H1 (cell line): ENCODE data around the gene RBM46. TPM values are rescaled to one million over a fixed set of nuclear protein-coding genes. Genes with fewer than 3 reads are reported as not detected.

Experiments used
- CTCF ChIA-PET: fragments of 300-600 bp; sonication (Branson Sonifier 250); formaldehyde crosslinking; loops from one replicate; lab custom pipeline; 2021; ENCODE audit not compliant: partially characterized antibody; lab: Charles Lee
- POLR2A ChIA-PET: fragments of 300-600 bp; sonication (Branson Sonifier 250); formaldehyde crosslinking; loops from one replicate; lab custom pipeline; 2021; ENCODE audit warnings: inconsistent platforms; ENCODE audit not compliant: partially characterized antibody; lab: Charles Lee
- DNase-seq, 2 experiments: peaks; one replicate each; pipeline versions ENCODE4 v3.0.0 to v3.0.0-alpha.2; 2010 to 2022; ENCODE audit warnings: low spot score in 2 of 2, low read depth in 1 of 2, mixed read lengths in 1 of 2
- FAIRE-seq: peaks from 2 replicates; lab custom pipeline; 2011; peaks lifted over from hg19 to GRCh38; lab: Jason Lieb, UNC
- H2AFZ ChIP-seq: 2 replicates; pipeline ENCODE4 v1.8.1; 2012; ENCODE audit warnings: low read length, inconsistent platforms
- H2AK5ac ChIP-seq: 2 replicates; pipeline ENCODE4 v1.6.1; 2013; ENCODE audit warnings: low read depth, low read length
- H2BK120ac ChIP-seq: replicated peaks from 2 replicates; pipeline ENCODE3; 2013; ENCODE audit warnings: low read depth, low read length, inconsistent platforms
- H2BK12ac ChIP-seq: 2 replicates; pipeline ENCODE4 v1.6.1; 2013; ENCODE audit warnings: low read depth, low read length
- H2BK15ac ChIP-seq: 2 replicates; pipeline ENCODE4 v1.6.1; 2013; ENCODE audit warnings: low read length
- H2BK20ac ChIP-seq: 2 replicates; pipeline ENCODE4 v1.6.1; 2013; ENCODE audit warnings: low read length
- H2BK5ac ChIP-seq: 2 replicates; pipeline ENCODE4 v1.6.1; 2013; ENCODE audit warnings: low read depth, low read length
- H3K14ac ChIP-seq: 2 replicates; pipeline ENCODE4 v1.6.1; 2013; ENCODE audit warnings: inconsistent platforms; ENCODE audit not compliant: insufficient read length
- H3K18ac ChIP-seq: 2 replicates; pipeline ENCODE4 v1.6.1; 2013; ENCODE audit warnings: low read length; ENCODE audit errors: extremely low read depth
- H3K23ac ChIP-seq: 2 replicates; pipeline ENCODE4 v1.6.1; 2013; ENCODE audit warnings: inconsistent platforms; ENCODE audit not compliant: insufficient read length
- H3K23me2 ChIP-seq: 2 replicates; pipeline ENCODE4 v1.6.1; 2013; ENCODE audit warnings: low read depth, low read length
- H3K27ac ChIP-seq: 2 replicates; pipeline ENCODE4 v1.6.1; 2011; ENCODE audit warnings: low read depth, low read length, inconsistent platforms
- H3K27me3 ChIP-seq, 4 experiments: replicated peaks in 1 of 4; 1 replicate in 1 of 4; 2 replicates in 3 of 4; pipeline versions ENCODE4 v1.6.1 to v1.8.1; 2011 to 2013; ENCODE audit warnings: low read length in 3 of 4, mild to moderate bottlenecking in 3 of 4, inconsistent platforms in 2 of 4, mixed read lengths in 2 of 4, moderate library complexity in 1 of 4; ENCODE audit not compliant: control insufficient read depth in 3 of 4, insufficient read depth in 3 of 4; ENCODE audit errors: extremely low read depth in 1 of 4
- H3K36me3 ChIP-seq, 4 experiments: 2 replicates each; pipeline versions ENCODE4 v1.6.1 to v1.8.1; 2011 to 2013; ENCODE audit warnings: mild to moderate bottlenecking in 4 of 4, low read length in 3 of 4, moderate library complexity in 2 of 4, control low read depth in 1 of 4, inconsistent platforms in 1 of 4; ENCODE audit not compliant: insufficient read depth in 4 of 4, control insufficient read depth in 2 of 4
- H3K4ac ChIP-seq: replicated peaks from 2 replicates; pipeline ENCODE3; 2013; ENCODE audit warnings: low read length, low read depth, mixed read lengths, inconsistent platforms; ENCODE audit not compliant: insufficient read length
- H3K4me1 ChIP-seq, 4 experiments: replicated peaks in 1 of 4; 1 replicate in 1 of 4; 2 replicates in 3 of 4; pipeline versions ENCODE4 v1.6.1 to v1.8.1; 2011 to 2013; ENCODE audit warnings: low read length in 3 of 4, inconsistent platforms in 2 of 4, mixed read lengths in 1 of 4; ENCODE audit not compliant: insufficient read depth in 4 of 4, control insufficient read depth in 3 of 4
- H3K4me2 ChIP-seq, 2 experiments: 2 replicates each; pipeline versions ENCODE4 v1.6.1 to v1.8.1; 2011 to 2013; ENCODE audit warnings: low read depth in 2 of 2, low read length in 2 of 2, control low read depth in 1 of 2, inconsistent platforms in 1 of 2, mild to moderate bottlenecking in 1 of 2; ENCODE audit not compliant: insufficient read depth in 1 of 2
- H3K4me3 ChIP-seq, 4 experiments: fragments of 200-600, 300-600 bp in 1 of 4; sonication (generic), shearing (Covaris generic), sonication (Bioruptor Twin) in 1 of 4; 2 replicates each; pipeline versions ENCODE4 v1.5.1 to v1.8.1; 2011 to 2016; ENCODE audit warnings: low read length in 4 of 4, low read depth in 3 of 4, control low read depth in 2 of 4, inconsistent platforms in 2 of 4, mild to moderate bottlenecking in 2 of 4, mixed read lengths in 1 of 4, moderate library complexity in 1 of 4; ENCODE audit not compliant: insufficient read depth in 2 of 4; ENCODE audit errors: extremely low read depth in 1 of 4
- H3K56ac ChIP-seq: replicated peaks from 2 replicates; pipeline ENCODE3; 2013; ENCODE audit warnings: low read depth, mild to moderate bottlenecking, mixed read lengths, low read length, inconsistent platforms; ENCODE audit not compliant: insufficient read length
- H3K79me1 ChIP-seq: 2 replicates; pipeline ENCODE4 v1.6.1; 2013; ENCODE audit warnings: low read depth, low read length, control low read depth
- H3K79me2 ChIP-seq, 2 experiments: 2 replicates each; pipeline versions ENCODE4 v1.6.1 to v1.8.1; 2012 to 2013; ENCODE audit warnings: low read length in 2 of 2, mild to moderate bottlenecking in 2 of 2, inconsistent platforms in 1 of 2; ENCODE audit not compliant: insufficient read depth in 2 of 2, control insufficient read depth in 1 of 2
- H3K9ac ChIP-seq, 4 experiments: replicated peaks in 1 of 4; 1 replicate in 1 of 4; 2 replicates in 3 of 4; pipeline versions ENCODE4 v1.6.1 to v1.8.1; 2011 to 2013; ENCODE audit warnings: low read depth in 3 of 4, low read length in 3 of 4, control low read depth in 2 of 4, mild to moderate bottlenecking in 2 of 4, moderate library complexity in 2 of 4, inconsistent platforms in 1 of 4; ENCODE audit errors: extremely low read depth in 1 of 4
- H3K9me3 ChIP-seq, 2 experiments: 2 replicates each; pipeline versions ENCODE4 v1.6.1 to v1.8.1; 2012 to 2013; ENCODE audit warnings: mild to moderate bottlenecking in 2 of 2, moderate library complexity in 2 of 2, control low read depth in 1 of 2, inconsistent platforms in 1 of 2, low read depth in 1 of 2, low read length in 1 of 2, mixed read lengths in 1 of 2; ENCODE audit not compliant: insufficient read depth in 2 of 2
- H4K20me1 ChIP-seq, 2 experiments: replicated peaks in 1 of 2; 2 replicates each; pipeline versions ENCODE3 to v1.8.1; 2011 to 2013; ENCODE audit warnings: inconsistent platforms in 2 of 2, low read length in 2 of 2, mild to moderate bottlenecking in 1 of 2; ENCODE audit not compliant: insufficient read depth in 2 of 2, control insufficient read depth in 1 of 2
- H4K5ac ChIP-seq: 2 replicates; pipeline ENCODE4 v1.6.1; 2013; ENCODE audit warnings: low read length, low read depth, mixed read lengths, inconsistent platforms; ENCODE audit not compliant: insufficient read length
- H4K8ac ChIP-seq: 2 replicates; pipeline ENCODE4 v1.8.0; 2013; ENCODE audit warnings: mild to moderate bottlenecking, moderate library complexity, low read length, inconsistent platforms; ENCODE audit not compliant: insufficient read depth; ENCODE audit errors: extremely low read depth
- H4K91ac ChIP-seq: replicated peaks from 2 replicates; pipeline ENCODE3; 2013; ENCODE audit warnings: low read length, mixed read lengths, inconsistent platforms; ENCODE audit not compliant: insufficient read length
- BRCA1 ChIP-seq: IDR thresholded peaks from 2 replicates; pipeline ENCODE4 v1.6.1; 2012; ENCODE audit warnings: low read depth, low read length, improper control_type of control experiment
- CHD1 ChIP-seq: IDR thresholded peaks from 2 replicates; pipeline ENCODE4 v1.6.1; 2012; ENCODE audit warnings: low read depth, low read length, improper control_type of control experiment
- EZH2 ChIP-seq: fragments of 200-600 bp; sonication (generic); IDR thresholded peaks from 2 replicates; pipeline ENCODE4 v1.7.1; 2012; ENCODE audit warnings: low read depth, mild to moderate bottlenecking, moderate library complexity, low read length, inconsistent platforms; ENCODE audit not compliant: severe bottlenecking
- FOSL1 ChIP-seq: IDR thresholded peaks from 2 replicates; pipeline ENCODE4 v1.6.1; 2011; ENCODE audit warnings: mild to moderate bottlenecking, low read depth, low read length, moderate library complexity; ENCODE audit not compliant: insufficient read depth
- JUN ChIP-seq: IDR thresholded peaks from 2 replicates; pipeline ENCODE4 v1.6.1; 2011; ENCODE audit warnings: low read depth, mild to moderate bottlenecking, improper control_type of control experiment, low read length
- JUND ChIP-seq: IDR thresholded peaks from 2 replicates; pipeline ENCODE4 v1.6.1; 2011; ENCODE audit warnings: mild to moderate bottlenecking, improper control_type of control experiment, low read length
- PHF8 ChIP-seq: fragments of 200-600 bp; sonication (generic); conservative IDR thresholded peaks from 2 replicates; pipeline ENCODE4 v1.7.1; 2012; ENCODE audit warnings: low read depth, mild to moderate bottlenecking, inconsistent platforms, low read length, moderate library complexity
- POLR2A ChIP-seq, 2 experiments: IDR thresholded peaks; 1 replicate in 1 of 2; 2 replicates in 1 of 2; pipeline ENCODE4 v1.6.1; 2011; ENCODE audit warnings: low read depth in 2 of 2, low read length in 2 of 2, mild to moderate bottlenecking in 2 of 2; ENCODE audit errors: control extremely low read depth in 1 of 2
- TBP ChIP-seq: IDR thresholded peaks from 2 replicates; pipeline ENCODE4 v1.6.1; 2011; ENCODE audit warnings: low read depth, low read length, improper control_type of control experiment
- WGBS, 2 experiments: shearing (Covaris generic) in 1 of 2; methylation state at CpG; one replicate each; pipeline versions ENCODE4 v1.1.6 to v1.1.7; 2013 to 2015; ENCODE audit warnings: low lambda C conversion rate in 2 of 2, mixed read lengths in 2 of 2, inconsistent platforms in 1 of 2, low coverage in 1 of 2, missing lambda C conversion rate in 1 of 2; ENCODE audit not compliant: insufficient replicate concordance in 2 of 2, insufficient coverage in 1 of 2, insufficient read length in 1 of 2; ENCODE audit errors: extremely low coverage in 1 of 2, missing lambda C conversion rate in 1 of 2; 5-methylcytosine and 5-hydroxymethylcytosine counted together
- polyA plus RNA-seq, 7 experiments: library from polyadenylated mRNA; depleted of rRNA in 3 of 7; stranded (reverse) in 5 of 7; unstranded in 2 of 7; fragments of >200 nt in 5 of 7; fragments of 200-250 nt in 2 of 7; gene quantifications; 1 replicate in 5 of 7; 2 replicates in 1 of 7; 4 replicates in 1 of 7; pipeline versions ENCODE4 v1.2.1 to v1.2.3, GENCODE V29; 2011 to 2013; ENCODE audit warnings: missing spikeins in 2 of 7, mixed read lengths in 2 of 7
- total RNA-seq: library from RNA; stranded (reverse); fragmentation: NEBNext Ultra II Directional; extraction: Animal tissue kit (Norgen Biotek cat#: 25700); gene quantifications from 2 replicates; pipeline ENCODE4 v1.2.1, GENCODE V29; 2021
- TF ChIP-seq, protein P1 (sequence below): IDR thresholded peaks from 2 replicates; pipeline ENCODE4 v1.6.1; 2012; ENCODE audit warnings: inconsistent platforms

Gene RBM46
- total and polyA plus RNA-seq, 2 of the 8 experiments (the other 6 are each of a cell fraction or from before 2014, with no cell fraction given), result 0.12 to 0.54 TPM

DNA sequence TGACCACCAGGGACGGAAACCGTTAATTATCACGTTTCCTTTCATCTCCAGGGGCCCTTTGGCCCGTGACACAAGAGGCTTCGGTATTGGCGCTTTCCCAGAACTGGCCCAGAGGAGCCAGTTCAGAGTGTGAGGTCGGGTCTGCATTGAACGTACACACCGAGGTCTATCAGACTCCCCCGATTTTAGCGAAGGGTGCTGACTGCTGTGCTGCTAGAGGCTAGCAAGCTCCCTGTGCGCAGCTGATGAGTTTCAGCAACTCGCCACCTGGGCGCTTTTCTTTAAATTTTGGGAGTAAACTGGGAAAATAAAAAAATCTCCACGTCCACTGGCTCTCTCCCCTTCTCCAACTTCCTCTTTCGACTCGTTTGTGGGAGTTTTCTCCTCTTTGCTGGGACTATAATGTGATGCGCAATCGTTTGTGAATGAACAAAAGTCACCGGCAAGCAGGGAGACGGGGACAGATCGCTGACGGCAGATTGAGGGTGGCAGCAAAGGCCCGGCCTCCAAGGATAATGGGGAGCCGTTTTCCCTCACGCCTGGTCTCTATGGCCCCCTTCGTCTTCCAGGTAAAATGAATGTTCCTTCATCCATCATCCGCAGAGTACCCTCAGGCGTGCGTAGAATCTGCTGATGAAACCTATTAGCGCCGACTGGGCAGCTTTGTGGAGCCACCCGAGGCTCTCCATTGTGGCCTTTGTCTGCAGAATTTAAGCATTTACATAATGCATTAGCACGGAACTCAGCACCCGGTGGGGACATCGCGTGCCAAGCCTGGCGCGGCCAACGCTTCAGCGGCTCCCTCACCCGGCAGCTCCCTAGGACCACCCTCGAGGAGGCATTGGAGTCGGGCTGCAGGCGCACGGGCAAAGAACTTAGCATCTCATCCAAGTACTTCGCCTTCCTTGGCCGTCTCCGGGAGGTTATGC, 38.9 kb upstream of the RBM46 start:
- Histone ChIP-seq H3K23me2 (peaks cover 25% of the 10 kb centered on the region), H2BK120ac (no peak overlapping the region), H4K8ac (no peak overlapping the region), H2AFZ (no peak overlapping the region; the same call in 1 of the 2 replicates), H3K4ac (no peak overlapping the region), H3K56ac (no peak overlapping the region), H3K4me3 (peak overlapping the region; percentile 26 to 77 (median 46); a peak in 7 of 8 replicates), H4K20me1 (peaks cover 0 to 1% of the 10 kb centered on the region in 2 experiments), H4K5ac (no peak overlapping the region), H3K18ac (peak overlapping the region; percentile 56), H4K91ac (peak overlapping the region; percentile 11), H3K23ac (no peak overlapping the region), H3K4me1 (peaks cover 9 to 30% (median 22%) of the 10 kb centered on the region in 4 experiments), H2BK15ac (no peak overlapping the region), H3K14ac (no peak overlapping the region), H2BK5ac (no peak overlapping the region; the same call in 1 of the 2 replicates), H3K9me3 (no peaks in the 10 kb centered on the region), H2BK12ac (0 out of 2 replicates have a peak overlapping the region, but pooled peaks have one; percentile 68), H3K27ac (no peak overlapping the region), H3K4me2 (peak overlapping the region; percentile 83 to 99), H3K79me1 (peaks cover 2% of the 10 kb centered on the region; the same call in 1 of the 2 replicates), H3K27me3 (peaks cover 0 to 33% (median 26%) of the 10 kb centered on the region in 4 experiments; a peak in 6 of 7 replicates), H3K79me2 (peaks cover 0 to 26% of the 10 kb centered on the region in 2 experiments; a peak in 2 of 4 replicates), H2BK20ac (peak overlapping the region; percentile 72; the same call in 1 of the 2 replicates), H3K9ac (peak overlapping the region in 1 of 4 experiments; percentile 8; a peak in 2 of 7 replicates), H2AK5ac (0 out of 2 replicates have a peak overlapping the region, but pooled peaks have one; percentile 24), H3K36me3 (no peaks in the 10 kb centered on the region)
- POLR2A ChIA-PET, result interaction anchor here (0.8 to 8.3 kb wide), 10 partner anchors 14 to 953 kb away, joined by 3 to 80 read pairs (median 4); partner anchors contain the start of gene SFRP2
- peak; percentile 64 to 90 for DNase-seq
- 2% methylated on average over 49 of the region's 49 CpGs; no CpG with 5 or more reads in 1 of the 2 experiments for WGBS, 2 experiments
- CTCF ChIA-PET, result interaction anchor here (1.0 to 2.5 kb wide), 8 partner anchors 9 to 183 kb away, joined by 3 to 12 read pairs (median 5); no protein-coding TSS in a partner anchor
- FAIRE-seq, result no peak
- no peak for TF ChIP-seq JUN
- TF ChIP-seq TBP, result no peak
- 0 out of 2 replicates have a peak, but pooled peaks have one; percentile 3 for TF ChIP-seq PHF8
- no peak for TF ChIP-seq JUND
- TF ChIP-seq CHD1, result no peak
- no peak for TF ChIP-seq POLR2A (IDR thresholded peaks at IDR 0.05; ENCODE audit: control extremely low read depth in 1 of 2, low read depth in 2 of 2, low read length in 2 of 2)
- TF ChIP-seq, protein P1, sequence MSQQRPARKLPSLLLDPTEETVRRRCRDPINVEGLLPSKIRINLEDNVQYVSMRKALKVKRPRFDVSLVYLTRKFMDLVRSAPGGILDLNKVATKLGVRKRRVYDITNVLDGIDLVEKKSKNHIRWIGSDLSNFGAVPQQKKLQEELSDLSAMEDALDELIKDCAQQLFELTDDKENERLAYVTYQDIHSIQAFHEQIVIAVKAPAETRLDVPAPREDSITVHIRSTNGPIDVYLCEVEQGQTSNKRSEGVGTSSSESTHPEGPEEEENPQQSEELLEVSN, result peak; percentile 72; the same call in 1 of the 2 replicates
- peak; percentile 49 for TF ChIP-seq EZH2
- TF ChIP-seq BRCA1, result no peak
- TF ChIP-seq FOSL1, result no peak
